ENCODE data around the gene CHKA. TPM values are rescaled to one million over a fixed set of nuclear protein-coding genes. Genes with fewer than 3 reads are reported as not detected.

CHKA gene
- total and polyA plus RNA-seq, 2 donors (not counting 3 experiments of a cell fraction or from before 2014, with no cell fraction given) = 21.4 to 25.1 TPM

DNA sequence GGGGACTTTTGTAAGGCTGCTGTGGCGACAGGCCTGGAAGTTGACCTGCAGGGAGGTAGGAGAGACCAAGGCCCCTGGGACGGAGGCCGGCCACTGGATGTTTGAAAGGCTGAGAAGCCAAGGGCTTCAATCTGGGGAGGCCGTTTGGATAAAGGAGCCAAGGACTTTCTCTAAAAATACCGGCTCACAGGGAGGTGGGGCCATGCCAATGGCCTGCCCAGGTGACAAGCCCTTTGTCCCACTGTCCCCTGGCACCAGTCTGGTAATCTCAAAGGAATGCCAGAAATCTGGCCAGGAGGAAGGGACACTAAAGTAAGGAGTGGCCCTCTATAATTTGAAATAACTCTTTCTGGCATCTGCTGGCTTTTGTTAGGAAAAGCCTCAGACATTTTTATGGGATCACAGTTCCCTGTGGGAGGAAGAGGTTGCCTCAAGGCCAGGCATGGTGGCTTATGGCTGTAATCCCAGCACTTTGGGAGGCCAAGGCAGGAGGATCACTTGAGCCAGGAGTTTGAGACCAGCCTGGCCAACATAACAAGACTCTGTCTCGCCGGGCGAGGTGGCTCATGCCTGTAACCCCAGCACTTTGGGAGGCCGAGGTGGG lies 1.9 kb upstream of the CHKA start:
- Histone ChIP-seq H4K20me1 (replicated peaks; ENCODE audit: control insufficient read depth, extremely low read depth, insufficient read depth, low read length) (no peaks in the 10 kb centered on the region), H3K4me2 (ENCODE audit: insufficient read depth, low read length) (no peak overlapping the region), H3K36me3 (ENCODE audit: control insufficient read depth in 2 of 2, extremely low read depth in 1 of 2, insufficient read depth in 2 of 2, low read length in 2 of 2) (no peaks in the 10 kb centered on the region), H3K9me1 (replicated peaks; ENCODE audit: control insufficient read depth, extremely low read depth, insufficient read depth, low read length) (no peaks in the 10 kb centered on the region), H3K9ac (replicated peaks; ENCODE audit: extremely low read depth, insufficient read depth, low read length) (no peak overlapping the region), H3K27ac (ENCODE audit: insufficient read depth, low read depth, low read length) (no peak overlapping the region), H3K27me3 (ENCODE audit: control insufficient read depth in 2 of 2, insufficient read depth in 2 of 2, low read length in 2 of 2) (no peaks in the 10 kb centered on the region), H3K9me3 (replicated peaks; ENCODE audit: control insufficient read depth, insufficient read depth, low read length) (no peaks in the 10 kb centered on the region), H2AFZ (ENCODE audit: low read depth, low read length) (no peak overlapping the region), H3K79me2 (ENCODE audit: control insufficient read depth, insufficient read depth, low read length) (peaks cover 3% of the 10 kb centered on the region), H3K4me3 (replicated peaks in 1 of 3; ENCODE audit: insufficient read depth in 1 of 3, low read depth in 1 of 3, low read length in 3 of 3) (no peak overlapping the region), H3K4me1 (ENCODE audit: control insufficient read depth, extremely low read depth, insufficient read depth, low read length) (peaks cover 8% of the 10 kb centered on the region)
- TF ChIP-seq EZH2 (IDR thresholded peaks at IDR 0.05; ENCODE audit: borderline replicate concordance, low read depth, low read length, severe bottlenecking) (no peak), GATA2 (IDR thresholded peaks at IDR 0.05; ENCODE audit: insufficient read depth, insufficient read length, low read depth, low read length) (no peak), POLR2AphosphoS5 (IDR thresholded peaks at IDR 0.05; ENCODE audit: insufficient read depth, low read depth, low read length) (no peak), JUN (IDR thresholded peaks at IDR 0.05; ENCODE audit: borderline replicate concordance, insufficient read depth, insufficient read length, low read depth) (no peak), POLR2A (IDR thresholded peaks at IDR 0.05; ENCODE audit: low read depth, low read length) (no peak), MYC (IDR thresholded peaks at IDR 0.05; ENCODE audit: low read depth, low read length) (no peak), FOS (IDR thresholded peaks at IDR 0.05; ENCODE audit: borderline replicate concordance, insufficient read depth, low read length) (no peak)
- TF ChIP-seq, protein P1, sequence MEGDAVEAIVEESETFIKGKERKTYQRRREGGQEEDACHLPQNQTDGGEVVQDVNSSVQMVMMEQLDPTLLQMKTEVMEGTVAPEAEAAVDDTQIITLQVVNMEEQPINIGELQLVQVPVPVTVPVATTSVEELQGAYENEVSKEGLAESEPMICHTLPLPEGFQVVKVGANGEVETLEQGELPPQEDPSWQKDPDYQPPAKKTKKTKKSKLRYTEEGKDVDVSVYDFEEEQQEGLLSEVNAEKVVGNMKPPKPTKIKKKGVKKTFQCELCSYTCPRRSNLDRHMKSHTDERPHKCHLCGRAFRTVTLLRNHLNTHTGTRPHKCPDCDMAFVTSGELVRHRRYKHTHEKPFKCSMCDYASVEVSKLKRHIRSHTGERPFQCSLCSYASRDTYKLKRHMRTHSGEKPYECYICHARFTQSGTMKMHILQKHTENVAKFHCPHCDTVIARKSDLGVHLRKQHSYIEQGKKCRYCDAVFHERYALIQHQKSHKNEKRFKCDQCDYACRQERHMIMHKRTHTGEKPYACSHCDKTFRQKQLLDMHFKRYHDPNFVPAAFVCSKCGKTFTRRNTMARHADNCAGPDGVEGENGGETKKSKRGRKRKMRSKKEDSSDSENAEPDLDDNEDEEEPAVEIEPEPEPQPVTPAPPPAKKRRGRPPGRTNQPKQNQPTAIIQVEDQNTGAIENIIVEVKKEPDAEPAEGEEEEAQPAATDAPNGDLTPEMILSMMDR (IDR thresholded peaks at IDR 0.05; ENCODE audit: extremely low read depth in 1 of 2, insufficient read depth in 1 of 2, low read depth in 1 of 2, low read length in 2 of 2) = no peak
- TF ChIP-seq, protein P2, sequence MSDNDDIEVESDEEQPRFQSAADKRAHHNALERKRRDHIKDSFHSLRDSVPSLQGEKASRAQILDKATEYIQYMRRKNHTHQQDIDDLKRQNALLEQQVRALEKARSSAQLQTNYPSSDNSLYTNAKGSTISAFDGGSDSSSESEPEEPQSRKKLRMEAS (IDR thresholded peaks at IDR 0.05; ENCODE audit: insufficient read depth, insufficient read length) = no peak
- dilution Hi-C loops (cut with MboI; ENCODE audit: extremely low pct_ligation_motif_present, low sequenced_read_pairs) (no loop called here), intact Hi-C loops (cut with micrococcal nuclease) (loop anchor here (5.0 kb wide), 1 partner anchor 84 kb away; no protein-coding TSS in a partner anchor)
- FAIRE-seq = no peak
- POLR2A ChIA-PET = no interaction called here
- DNase-seq (ENCODE audit: low read depth, low spot score) = no peak
- BruUV-seq (replicated peaks) = no TSS peak
- CTCF ChIA-PET = no interaction called here

Data from endothelial cell of umbilical vein (primary cell).